Pancreas (tissue), 10 donors: ENCODE results near the gene HOXD8. TPM values are rescaled to one million over a fixed set of nuclear protein-coding genes. Genes with fewer than 3 reads are reported as not detected.
A peak's percentile ranks its signal among the peaks of the same experiment; 100 is the strongest.

Source experiments
- ATAC-seq, 4 donors: fragments of 200-7000 bp; cut with Tn5 transposase; one replicate each; pipeline versions ENCODE4 v1.8.0 to v1.9.1; 2020; ENCODE audit warnings: mild to moderate bottlenecking in 4 of 4, moderate library complexity in 4 of 4
- DNase-seq, 6 donors: peaks; one replicate each; pipeline ENCODE4 v3.0.0-alpha.2; 2020
- FAIRE-seq: peaks from 2 replicates; lab custom pipeline; 2012; peaks lifted over from hg19 to GRCh38; lab: Jason Lieb, UNC
- H3K27ac ChIP-seq, 4 donors: fragments of 200-600 bp; sonication (generic); 1 replicate in 3 of 4; 2 replicates in 1 of 4; pipeline versions ENCODE4 v1.5.0 to v1.8.0; 2020
- H3K27me3 ChIP-seq, 4 donors: fragments of 200-600 bp; one replicate each; pipeline ENCODE4 v1.8.0; 2021
- H3K36me3 ChIP-seq, 3 donors: fragments of 200-600 bp; sonication (generic) in 1 of 3; one replicate each; pipeline versions ENCODE4 v1.5.0 to v1.8.0; 2020 to 2021
- H3K4me1 ChIP-seq, 3 donors: fragments of 200-600 bp; one replicate each; pipeline ENCODE4 v1.8.0; 2021
- H3K4me3 ChIP-seq, 4 donors: fragments of 200-600 bp; sonication (generic) in 2 of 4; one replicate each; pipeline versions ENCODE4 v1.5.0 to v1.8.0; 2020 to 2021
- H3K9me3 ChIP-seq, 4 donors: fragments of 200-600 bp; one replicate each; pipeline ENCODE4 v1.8.0; 2021
- CTCF ChIP-seq, 4 donors: fragments of 200-600 bp; sonication (generic) in 3 of 4; IDR thresholded peaks; one replicate each; pipeline versions ENCODE4 v1.5.0 to v1.8.0; 2021; ENCODE audit warnings: antibody characterized with exemption in 4 of 4
- WGBS, 2 donors: extraction: QIAGEN DNeasy Blood & Tissue Kit; methylation state at CpG; one replicate each; pipeline ENCODE4 v1.1.7; 2013; 5-methylcytosine and 5-hydroxymethylcytosine counted together
- intact Hi-C, 3 donors: fragments of 100-400 bp; cut with DNase I; formaldehyde crosslinking; loops; one replicate each; pipeline versions ENCODE4 v1.11.1 to v1.14.2; 2022
- polyA plus RNA-seq, 2 donors: library from polyadenylated mRNA; stranded (reverse); fragments of 200-250 nt; gene quantifications; one replicate each; pipeline ENCODE4 v1.2.3, GENCODE V29; 2013
- total RNA-seq, 6 donors: library from RNA; stranded (reverse); fragmentation: NEBNext Ultra II Directional in 4 of 6; extraction: Animal tissue kit (Norgen Biotek cat#: 25700) in 4 of 6; gene quantifications; one replicate each; pipeline versions ENCODE4 v1.2.1 to v1.2.4, GENCODE V29; 2021 to 2023
- donor health status: healthy with polysubstance abuse.
- donor health status: DM: no; HTN: no; CAD: no; lungs with moderate emphysema.
- donor health status: DM: no; HTN: no; CAD: no.
- donor health status: control.
- donor health status: control.
- donor health status: Bipolar disorder and iron deficiency.
- donor health status: DM: yes; HTN: yes; CAD: no.
- donor health status: DM: no; HTN: no; CAD: no.
- donor health status: DM: no; HTN: no; CAD: no.
- donor health status: DM: yes; HTN: yes; CAD: no.

HOXD8 gene
- total and polyA plus RNA-seq, 8 donors, result 0.19 to 1.5 (median 0.62) TPM

- Histone ChIP-seq H3K4me3 (no peak overlapping the region), H3K27ac (no peak overlapping the region), H3K9me3 (no peaks in the 10 kb centered on the region), H3K27me3 (peaks cover 10 to 94% (median 39%) of the 10 kb centered on the region in 4 donors), H3K4me1 (peaks cover 0 to 6% (median 0%) of the 10 kb centered on the region in 3 donors), H3K36me3 (no peaks in the 10 kb centered on the region)
- no peak for TF ChIP-seq CTCF (IDR thresholded peaks at IDR 0.05)
- ATAC-seq (no peak), FAIRE-seq (no peak), DNase-seq (no peak)
- intact Hi-C loops, result loop anchor here in 1 of 3 donors (5.0 kb wide), 1 partner anchor 387 kb away; no protein-coding TSS in a partner anchor
- 11% methylated on average over 26 of the region's 26 CpGs for WGBS, 2 donors
Measured at GRCh38 chr2:176084611-176085119, 44.8 kb upstream of the HOXD8 start.

- DNase-seq (peak in 1 of 6 donors; percentile 60), ATAC-seq (no peak), FAIRE-seq (no peak)
- no peak overlapping the region for H3K27ac ChIP-seq
- H3K27me3 ChIP-seq, result peaks cover 10 to 97% (median 40%) of the 10 kb centered on the region in 4 donors
- intact Hi-C loops, result loop anchor here in 1 of 3 donors (5.0 kb wide), 1 partner anchor 388 kb away; no protein-coding TSS in a partner anchor
- H3K9me3 ChIP-seq, result no peaks in the 10 kb centered on the region
- no peaks in the 10 kb centered on the region for H3K36me3 ChIP-seq
- no peak overlapping the region for H3K4me3 ChIP-seq
- peaks cover 0 to 6% (median 0%) of the 10 kb centered on the region in 3 donors for H3K4me1 ChIP-seq
- 8% methylated on average over 40 of the region's 40 CpGs for WGBS, 2 donors
- TF ChIP-seq CTCF (IDR thresholded peaks at IDR 0.05), result no peak
Measured at GRCh38 chr2:176085120-176085788, 44.3 kb upstream of the HOXD8 start.

- H3K27me3 ChIP-seq, result peaks cover 7 to 99% (median 34%) of the 10 kb centered on the region in 4 donors
- H3K4me1 ChIP-seq, result peaks cover 0 to 6% (median 0%) of the 10 kb centered on the region in 3 donors
- DNase-seq (peak in 2 of 6 donors; percentile 62 to 67), ATAC-seq (peak in 2 of 4 donors; percentile 29 to 32), FAIRE-seq (no peak)
- no peaks in the 10 kb centered on the region for H3K36me3 ChIP-seq
- WGBS, 2 donors, result 3% methylated on average over 46 of the region's 46 CpGs
- no peaks in the 10 kb centered on the region for H3K9me3 ChIP-seq
- peak in 1 of 4 donors; percentile 9 for TF ChIP-seq CTCF (IDR thresholded peaks at IDR 0.05)
- H3K27ac ChIP-seq, result no peak overlapping the region
- H3K4me3 ChIP-seq, result no peak overlapping the region
- intact Hi-C loops, result loop anchor here in 1 of 3 donors (5.0 kb wide), 1 partner anchor 389 kb away; no protein-coding TSS in a partner anchor
Measured at GRCh38 chr2:176085861-176086771, 43.4 kb upstream of the HOXD8 start.

- TF ChIP-seq CTCF (IDR thresholded peaks at IDR 0.05), result no peak
- WGBS, 2 donors, result 21 to 22% methylated on average over 29 of the region's 29 CpGs
- Histone ChIP-seq H3K27me3 (peaks cover 5 to 98% (median 28%) of the 10 kb centered on the region in 4 donors), H3K4me1 (peaks cover 0 to 6% (median 0%) of the 10 kb centered on the region in 3 donors), H3K9me3 (no peaks in the 10 kb centered on the region), H3K4me3 (peak overlapping the region in 2 of 4 donors; percentile 26 to 45), H3K27ac (no peak overlapping the region), H3K36me3 (no peaks in the 10 kb centered on the region)
- no peak for ATAC-seq
- no peak for FAIRE-seq
- DNase-seq, result no peak
- intact Hi-C loops, result loop anchor here in 1 of 3 donors (5.0 kb wide), 1 partner anchor 390 kb away; no protein-coding TSS in a partner anchor
Measured at GRCh38 chr2:176087330-176088047, 42.0 kb upstream of the HOXD8 start.
